Fibroblast of lung (primary cell): ENCODE measurements around the gene STX7. TPM values are rescaled to one million over a fixed set of nuclear protein-coding genes. Genes with fewer than 3 reads are reported as not detected.

Experiments
- DNase-seq, 2 donors: peaks; one replicate each; pipeline versions ENCODE4 v3.0.0 to v3.0.0-alpha.2; 2010; ENCODE audit warnings: low read depth in 2 of 2
- H2AFZ ChIP-seq: 2 replicates; pipeline ENCODE4 v1.5.1; 2012; ENCODE audit warnings: low read length, control low read depth, inconsistent platforms
- H3K27ac ChIP-seq: 2 replicates; pipeline ENCODE4 v1.5.1; 2011; ENCODE audit warnings: low read length, control low read depth; ENCODE audit not compliant: insufficient read depth
- H3K27me3 ChIP-seq: 2 replicates; pipeline ENCODE4 v1.5.1; 2011; ENCODE audit warnings: mild to moderate bottlenecking, low read length; ENCODE audit not compliant: control insufficient read depth, insufficient read depth
- H3K36me3 ChIP-seq: 2 replicates; pipeline ENCODE4 v1.5.1; 2011; ENCODE audit warnings: low read length; ENCODE audit not compliant: control insufficient read depth, insufficient read depth
- H3K4me1 ChIP-seq: 2 replicates; pipeline ENCODE4 v1.5.1; 2011; ENCODE audit warnings: low read length; ENCODE audit not compliant: control insufficient read depth, insufficient read depth; ENCODE audit errors: extremely low read depth
- H3K4me2 ChIP-seq: 2 replicates; pipeline ENCODE4 v1.5.1; 2011; ENCODE audit warnings: low read length, control low read depth; ENCODE audit not compliant: insufficient read depth; ENCODE audit errors: extremely low read depth
- H3K4me3 ChIP-seq, 4 experiments: fragments of 200-600 bp in 1 of 4; sonication (generic) in 1 of 4; replicated peaks in 1 of 4; 2 replicates each; pipeline ENCODE4 v1.5.1; 2011 to 2016; ENCODE audit warnings: low read length in 4 of 4, low read depth in 3 of 4, mild to moderate bottlenecking in 3 of 4, control low read depth in 2 of 4, inconsistent platforms in 1 of 4, mixed read lengths in 1 of 4; ENCODE audit not compliant: insufficient read depth in 1 of 4; ENCODE audit errors: control extremely low read depth in 1 of 4
- H3K79me2 ChIP-seq: 2 replicates; pipeline ENCODE4 v1.5.1; 2012; ENCODE audit warnings: mild to moderate bottlenecking, low read length, inconsistent platforms; ENCODE audit not compliant: control insufficient read depth, insufficient read depth
- H3K9ac ChIP-seq: 2 replicates; pipeline ENCODE4 v1.5.1; 2011; ENCODE audit warnings: mild to moderate bottlenecking, low read length, control low read depth; ENCODE audit not compliant: insufficient read depth
- H3K9me3 ChIP-seq: 2 replicates; pipeline ENCODE4 v1.5.1; 2012; ENCODE audit warnings: low read depth, low read length; ENCODE audit not compliant: control insufficient read depth, insufficient read depth
- H4K20me1 ChIP-seq: 2 replicates; pipeline ENCODE4 v1.5.1; 2011; ENCODE audit warnings: low read length; ENCODE audit not compliant: control insufficient read depth, insufficient read depth; ENCODE audit errors: extremely low read depth
- CTCF ChIP-seq, 2 donors: IDR thresholded peaks in 1 of 2; conservative IDR thresholded peaks in 1 of 2; 1 replicate in 1 of 2; 2 replicates in 1 of 2; pipeline ENCODE4 v1.5.1; 2011 to 2012; ENCODE audit warnings: low read length in 2 of 2, control low read depth in 1 of 2, inconsistent platforms in 1 of 2, low read depth in 1 of 2, mild to moderate bottlenecking in 1 of 2
- EZH2 ChIP-seq: IDR thresholded peaks from 2 replicates; pipeline ENCODE4 v1.5.1; 2012; ENCODE audit warnings: low read length, control low read depth, mild to moderate bottlenecking; ENCODE audit errors: missing control alignments
- polyA plus RNA-seq, 2 donors: library from polyadenylated mRNA; depleted of rRNA in 1 of 2; stranded (reverse) in 1 of 2; unstranded in 1 of 2; fragments of >200 nt; gene quantifications; 2 replicates each; pipeline ENCODE4 v1.2.1, GENCODE V29; 2011 to 2012; ENCODE audit warnings: missing spikeins in 1 of 2
- total RNA-seq: library from RNA; depleted of rRNA; stranded (reverse); fragments of >200 nt; gene quantifications from 2 replicates; pipeline ENCODE4 v1.2.1, GENCODE V29; 2014

STX7 gene
- total and polyA plus RNA-seq, 2 donors (not counting 1 experiment from before 2014, with no cell fraction given) = 52.1 to 53.0 TPM

DNA sequence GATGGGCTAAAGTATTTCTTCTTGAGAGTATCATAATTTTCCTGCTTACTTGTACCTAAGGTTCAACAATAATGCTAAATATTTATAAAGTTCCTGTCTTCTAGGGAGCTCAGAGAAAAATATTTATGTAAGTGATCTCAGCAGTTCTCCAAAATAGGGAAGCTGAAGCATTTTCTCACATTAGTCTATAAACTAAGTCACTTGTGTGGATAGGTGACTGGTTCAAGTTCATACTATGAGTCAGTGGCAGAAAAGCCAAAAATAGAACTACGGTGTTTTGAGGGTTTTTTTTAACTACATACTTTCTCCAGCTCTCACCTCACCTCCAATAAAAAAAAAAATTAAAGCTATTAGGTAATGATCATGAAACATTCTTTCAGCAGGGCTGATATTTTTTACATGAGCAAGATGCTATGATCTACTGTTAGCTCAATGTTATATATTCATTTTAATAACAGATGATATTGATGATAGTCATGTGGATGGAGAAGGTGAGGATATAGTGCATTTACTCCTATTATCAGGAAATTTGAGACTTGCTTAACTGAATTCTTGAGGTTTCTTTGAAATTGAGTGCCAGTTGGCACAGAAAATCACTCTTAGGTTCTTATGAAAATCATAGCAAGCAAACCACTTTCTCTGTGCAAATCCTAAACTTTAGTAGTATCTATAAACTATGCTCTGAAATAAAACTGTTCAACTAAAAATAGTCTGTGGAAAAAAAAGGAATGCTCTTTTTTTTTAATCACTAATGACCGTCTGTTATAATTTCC, 107.6 kb downstream of the STX7 start:
- H3K4me2 ChIP-seq = no peak overlapping the region
- H3K4me1 ChIP-seq = peaks cover 4% of the 10 kb centered on the region
- no peak overlapping the region for H3K4me3 ChIP-seq
- H3K9ac ChIP-seq = no peak overlapping the region
- peak; percentile 34 to 79 for DNase-seq
- no peak overlapping the region for H2AFZ ChIP-seq
- no peaks in the 10 kb centered on the region for H3K9me3 ChIP-seq
- no peaks in the 10 kb centered on the region for H4K20me1 ChIP-seq
- H3K27me3 ChIP-seq = no peaks in the 10 kb centered on the region
- TF ChIP-seq CTCF (conservative IDR thresholded peaks at IDR 0.05 in 1 of 2, IDR thresholded peaks at IDR 0.05 in 1 of 2; ENCODE audit: low read depth in 1 of 2, low read length in 2 of 2) (no peak), EZH2 (no peak)
- H3K79me2 ChIP-seq = no peaks in the 10 kb centered on the region
- no peaks in the 10 kb centered on the region for H3K36me3 ChIP-seq
- H3K27ac ChIP-seq = no peak overlapping the region

DNA sequence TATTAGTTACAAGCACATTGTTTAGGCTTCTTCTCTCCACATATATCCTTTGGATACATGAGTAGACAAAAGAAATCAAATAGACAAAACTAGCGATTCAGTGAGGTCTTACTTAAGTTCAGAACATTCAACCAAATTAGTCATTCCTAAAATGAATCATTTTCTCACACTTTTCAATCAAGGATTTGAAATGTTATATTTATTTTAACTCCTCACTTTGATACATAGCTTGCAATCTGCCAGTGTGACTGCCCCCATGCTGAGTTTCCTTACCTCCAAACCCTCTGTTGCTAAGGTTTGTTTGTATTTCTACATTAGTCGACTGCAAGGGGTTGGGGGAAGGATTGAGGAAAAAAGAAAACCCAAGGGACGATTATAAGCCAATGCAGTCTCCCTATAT, 108.2 kb downstream of the STX7 start:
- DNase-seq = peak in 1 of 2 donors; percentile 45
- TF ChIP-seq CTCF (conservative IDR thresholded peaks at IDR 0.05 in 1 of 2, IDR thresholded peaks at IDR 0.05 in 1 of 2; ENCODE audit: low read depth in 1 of 2, low read length in 2 of 2) (no peak), EZH2 (no peak)
- no peaks in the 10 kb centered on the region for H4K20me1 ChIP-seq
- H3K9me3 ChIP-seq = no peaks in the 10 kb centered on the region
- H3K9ac ChIP-seq = no peak overlapping the region
- no peak overlapping the region for H3K4me3 ChIP-seq
- H3K36me3 ChIP-seq = no peaks in the 10 kb centered on the region
- H2AFZ ChIP-seq = no peak overlapping the region
- H3K79me2 ChIP-seq = no peaks in the 10 kb centered on the region
- H3K27ac ChIP-seq = no peak overlapping the region
- peaks cover 4% of the 10 kb centered on the region for H3K4me1 ChIP-seq
- no peak overlapping the region for H3K4me2 ChIP-seq
- no peaks in the 10 kb centered on the region for H3K27me3 ChIP-seq

- Histone ChIP-seq H3K36me3 (no peaks in the 10 kb centered on the region), H3K4me1 (peaks cover 4% of the 10 kb centered on the region), H3K9me3 (no peaks in the 10 kb centered on the region), H3K27me3 (no peaks in the 10 kb centered on the region), H3K4me2 (no peak overlapping the region), H4K20me1 (no peaks in the 10 kb centered on the region), H3K9ac (no peak overlapping the region), H3K79me2 (no peaks in the 10 kb centered on the region), H2AFZ (no peak overlapping the region), H3K27ac (no peak overlapping the region), H3K4me3 (no peak overlapping the region)
- TF ChIP-seq CTCF (conservative IDR thresholded peaks at IDR 0.05 in 1 of 2, IDR thresholded peaks at IDR 0.05 in 1 of 2; ENCODE audit: low read depth in 1 of 2, low read length in 2 of 2) (no peak), EZH2 (no peak)
- DNase-seq = no peak
Measured at GRCh38 chr6:132404330-132404729, 108.6 kb downstream of the STX7 start.
